ENCODE results near the gene CDH20. TPM values are rescaled to one million over a fixed set of nuclear protein-coding genes. Genes with fewer than 3 reads are reported as not detected.

The CDH20 gene
- total RNA-seq, 2 experiments from 2014 or later: 0.06 to 0.19 TPM

DNA sequence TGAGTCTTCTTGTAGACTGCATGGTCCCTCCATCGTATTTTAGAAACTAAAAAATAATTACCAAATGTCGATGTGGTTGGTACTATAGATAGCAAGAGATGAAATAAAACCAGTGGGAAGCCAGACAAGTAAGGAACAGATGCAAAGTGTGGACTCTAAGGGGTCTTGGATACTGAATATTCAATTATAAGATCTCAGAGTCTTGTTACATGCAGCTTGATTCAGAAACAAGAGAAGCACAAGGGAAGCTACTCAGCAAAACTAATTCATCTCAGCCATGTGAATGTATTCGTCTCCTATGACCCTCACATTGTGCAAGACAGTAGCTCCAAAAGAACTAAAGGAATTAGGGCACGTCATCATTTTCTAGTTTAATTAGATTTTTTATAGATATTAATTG, 80.9 kb downstream of the CDH20 start:
- CTCF ChIA-PET: no interaction called here
- POLR2A ChIA-PET: no interaction called here

DNA sequence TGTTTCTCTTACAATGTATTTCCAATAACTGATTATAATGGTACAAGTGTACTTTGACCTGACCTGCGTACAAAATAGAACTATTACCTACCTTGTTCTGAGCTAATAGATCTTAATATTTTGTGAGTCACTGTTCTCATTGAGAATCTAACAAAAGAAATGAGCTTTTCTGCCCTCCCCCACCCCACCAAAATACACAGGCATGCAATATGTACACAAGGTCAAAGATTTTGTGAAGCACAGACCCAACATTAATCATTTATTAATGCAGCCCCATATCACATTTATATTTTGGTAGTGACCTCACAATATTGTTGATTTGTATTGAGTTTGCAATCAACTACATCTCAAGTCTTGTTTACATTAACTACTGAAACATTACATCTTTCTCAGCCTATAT, 86.5 kb downstream of the CDH20 start:
- ChIA-PET CTCF (no interaction called here), POLR2A (no interaction called here)

DNA sequence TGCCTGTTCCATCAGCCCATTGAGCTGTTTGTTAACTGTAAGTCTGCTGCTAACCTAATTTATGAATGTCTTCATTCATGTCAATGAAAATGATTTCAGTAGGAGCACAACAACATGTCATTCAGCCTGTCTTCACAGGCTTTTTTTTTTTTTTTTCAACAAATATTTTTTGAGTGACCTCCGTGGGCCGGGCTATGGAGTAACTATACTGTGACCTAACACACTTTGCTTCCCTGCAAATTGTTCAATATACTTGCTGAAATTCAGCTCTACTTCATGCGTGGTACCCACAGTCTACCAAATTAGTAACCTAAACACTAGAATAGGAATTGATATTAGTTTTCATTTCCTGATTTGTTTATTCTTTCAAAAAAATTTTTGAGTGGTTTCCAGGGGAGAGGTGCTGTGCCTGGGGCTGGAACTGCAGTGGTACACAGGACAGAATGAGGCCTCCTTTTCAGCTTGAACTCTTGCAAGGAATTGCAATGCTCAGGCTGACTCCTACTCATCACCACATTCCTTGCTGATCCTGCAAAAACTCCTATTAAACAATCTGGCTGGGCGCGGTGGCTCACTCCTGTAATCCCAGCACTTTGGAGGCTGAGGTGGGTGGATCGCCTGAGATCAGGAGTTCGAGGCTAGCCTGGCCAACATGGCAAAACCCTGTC, 87.1 kb downstream of the CDH20 start:
- POLR2A ChIA-PET: no interaction called here
- CTCF ChIA-PET: no interaction called here

DNA sequence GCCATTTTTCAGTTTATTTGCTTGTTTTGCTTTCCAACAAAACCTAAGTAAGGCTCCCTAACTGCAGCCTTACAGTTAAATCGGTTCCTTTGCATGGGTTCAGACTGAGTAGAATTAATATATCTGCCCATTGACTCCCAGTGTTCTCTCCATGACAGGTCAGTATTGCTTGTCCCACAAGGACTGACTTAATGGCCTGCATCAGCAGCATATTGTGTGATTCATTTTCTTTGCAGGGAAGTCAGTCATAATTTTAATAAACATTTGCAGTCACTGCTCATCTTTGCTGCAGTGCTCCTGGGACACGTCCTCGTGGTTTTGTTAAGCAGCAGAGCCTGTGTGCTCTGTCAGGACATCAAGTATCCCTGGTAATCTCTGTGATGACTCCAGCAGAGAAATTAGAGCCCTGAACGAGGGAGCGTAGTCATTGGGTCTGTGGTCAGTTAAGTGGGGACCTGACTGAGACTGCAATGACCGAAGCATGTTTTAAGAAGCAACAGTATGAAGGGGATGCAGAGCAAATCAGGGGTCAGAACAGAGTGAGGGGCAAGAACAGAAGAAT, 93.3 kb downstream of the CDH20 start:
- POLR2A ChIA-PET: no interaction called here
- CTCF ChIA-PET: no interaction called here

DNA sequence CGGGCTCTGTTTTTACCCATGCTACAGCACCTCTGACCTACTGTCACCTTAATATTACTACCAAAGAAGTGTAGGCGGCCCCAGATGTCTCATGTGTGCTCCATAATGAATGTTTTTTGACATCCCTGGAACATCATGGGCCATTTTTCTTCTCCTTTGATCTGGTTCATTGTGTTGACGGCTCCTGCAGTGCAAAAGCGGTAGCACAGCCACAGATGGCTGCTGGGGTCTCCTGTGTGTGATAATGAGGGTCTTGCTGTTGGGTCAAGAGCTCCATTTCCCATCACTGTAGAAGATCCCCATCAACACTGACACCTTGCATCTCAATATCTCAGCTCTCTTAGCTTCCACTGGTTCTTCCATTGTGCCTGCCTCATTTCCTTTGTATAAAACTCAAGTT, 95.0 kb downstream of the CDH20 start:
- POLR2A ChIA-PET: no interaction called here
- CTCF ChIA-PET: no interaction called here

DNA sequence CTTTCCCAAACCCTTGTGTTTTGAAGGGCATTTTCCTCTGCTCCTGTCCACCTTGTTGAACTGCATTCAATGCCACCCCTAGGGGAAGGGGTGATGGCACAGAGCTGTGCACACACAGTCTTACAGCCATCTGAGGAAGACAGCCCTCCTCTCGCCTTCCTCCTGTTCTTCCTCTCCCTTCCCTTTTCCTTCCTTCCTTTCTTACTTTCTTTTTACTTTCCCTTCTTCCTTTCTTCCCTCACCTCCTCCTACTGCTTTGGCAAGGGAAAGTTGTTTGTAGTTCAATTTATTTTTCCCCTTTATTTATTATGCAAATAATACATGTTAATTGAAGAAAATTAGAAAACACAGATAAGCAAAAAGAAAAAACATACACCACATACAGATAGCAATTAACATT, 99.4 kb downstream of the CDH20 start:
- ChIA-PET POLR2A (no interaction called here), CTCF (no interaction called here)

DNA sequence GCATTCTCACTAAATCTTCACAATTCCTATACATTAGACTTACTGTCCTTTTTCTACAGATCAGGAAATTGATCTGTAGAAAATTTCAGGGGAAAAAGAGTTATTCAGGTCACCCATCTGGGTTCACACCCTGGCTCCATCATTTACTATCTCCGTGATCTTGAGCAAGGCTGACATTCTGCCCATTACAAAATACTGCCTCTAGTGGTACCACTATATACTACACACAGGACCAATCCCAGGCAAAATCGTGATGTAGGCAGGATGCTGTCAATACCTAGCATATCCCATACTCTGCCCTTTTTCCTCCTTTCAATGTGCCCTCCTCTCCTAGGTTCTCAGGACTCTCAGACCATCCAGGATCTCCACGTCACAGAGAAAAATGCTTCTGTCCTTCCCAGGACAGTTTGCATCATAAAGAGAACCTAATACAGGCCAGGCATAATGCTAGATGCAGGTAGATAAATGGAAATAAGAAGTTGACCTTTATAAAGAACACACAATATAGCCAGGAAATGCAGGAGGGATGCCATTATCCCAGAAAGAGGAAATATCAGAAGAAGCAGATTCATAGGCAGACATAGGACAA, 101.9 kb downstream of the CDH20 start:
- ChIA-PET CTCF (no interaction called here), POLR2A (no interaction called here)

DNA sequence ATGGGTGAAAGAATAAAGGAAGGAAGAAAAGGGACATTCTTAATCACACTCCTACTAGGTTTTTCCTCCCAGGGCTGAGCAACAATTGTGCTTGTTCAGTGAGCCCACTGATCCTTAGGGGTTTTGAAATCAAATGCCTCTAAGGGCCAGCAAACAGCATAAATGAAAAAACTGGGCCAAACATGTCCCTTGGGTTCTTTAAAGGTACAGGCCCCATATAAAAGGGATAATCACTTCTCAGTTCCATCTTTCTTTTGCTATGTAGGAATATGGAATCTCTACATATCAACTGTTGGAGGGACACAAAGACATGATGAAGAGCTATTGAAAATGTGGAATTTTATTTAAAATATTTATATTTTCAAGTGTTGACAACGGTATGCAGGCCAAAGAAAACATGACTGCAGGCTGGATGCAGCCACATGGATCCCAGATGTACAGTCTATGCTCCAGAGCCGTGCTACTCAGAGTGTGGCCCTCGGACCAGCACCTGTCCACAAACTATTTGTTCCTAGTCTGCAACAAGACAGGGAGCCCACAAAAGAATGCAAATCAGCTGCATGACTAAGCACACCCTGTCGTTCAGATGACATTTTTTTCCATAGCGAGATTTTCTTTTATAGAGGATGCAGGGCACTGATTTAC, 110.0 kb downstream of the CDH20 start:
- ChIA-PET CTCF (no interaction called here), POLR2A (no interaction called here)

DNA sequence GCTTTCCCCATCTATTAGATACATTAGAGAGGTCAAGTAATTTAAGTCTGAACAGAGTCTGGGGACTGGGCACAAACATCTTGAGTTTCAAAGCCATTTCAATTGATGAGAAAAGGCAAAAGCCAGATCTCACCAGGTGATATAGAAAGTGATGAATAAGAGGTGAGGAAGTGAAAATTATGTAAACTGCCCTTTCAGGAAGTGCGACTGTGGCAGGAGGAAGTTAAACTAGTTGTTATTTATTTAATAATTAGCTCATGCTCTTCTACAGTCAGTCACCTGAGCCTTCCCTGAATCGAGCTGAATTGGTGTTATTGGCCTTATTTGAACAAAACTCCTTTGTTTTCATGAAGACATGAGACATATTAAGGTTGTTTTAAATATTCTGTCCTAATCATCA, 115.1 kb downstream of the CDH20 start:
- CTCF ChIA-PET: no interaction called here
- POLR2A ChIA-PET: no interaction called here

DNA sequence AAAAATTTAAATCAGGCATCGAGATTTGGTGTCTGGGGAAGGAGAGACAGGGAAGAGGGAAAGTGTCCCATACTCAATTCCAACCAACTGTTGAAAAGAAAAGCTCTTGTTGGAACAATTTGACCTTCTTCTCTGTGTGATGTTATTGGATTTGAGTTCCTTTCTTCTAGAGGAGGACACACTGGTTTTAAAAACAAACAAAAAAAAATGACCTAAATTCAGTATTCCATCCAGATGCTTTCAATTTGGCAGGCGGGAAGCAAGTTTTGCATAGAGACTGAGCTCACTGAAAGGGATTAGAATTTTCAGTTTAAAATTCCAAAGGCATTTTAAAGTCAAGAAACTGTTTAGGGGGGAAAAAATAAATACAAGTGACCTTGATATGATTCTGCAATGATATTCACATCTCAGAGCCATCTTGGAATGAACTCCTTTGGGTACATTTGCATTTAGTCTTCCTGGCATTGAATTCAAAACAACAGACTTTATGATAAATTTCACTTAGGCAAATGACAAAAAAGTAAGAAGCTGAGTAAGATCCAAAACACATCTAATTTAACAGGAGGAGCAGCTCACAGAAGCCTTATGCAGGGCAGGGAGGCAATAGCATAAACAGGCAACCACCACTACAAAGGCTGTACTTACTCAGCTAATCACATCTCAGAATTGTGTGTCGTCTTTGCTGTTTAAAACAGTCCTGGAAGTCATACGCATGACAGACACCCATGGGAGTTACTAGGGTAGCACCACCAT, 126.8 kb downstream of the CDH20 start:
- ChIA-PET POLR2A (no interaction called here), CTCF (no interaction called here)

DNA sequence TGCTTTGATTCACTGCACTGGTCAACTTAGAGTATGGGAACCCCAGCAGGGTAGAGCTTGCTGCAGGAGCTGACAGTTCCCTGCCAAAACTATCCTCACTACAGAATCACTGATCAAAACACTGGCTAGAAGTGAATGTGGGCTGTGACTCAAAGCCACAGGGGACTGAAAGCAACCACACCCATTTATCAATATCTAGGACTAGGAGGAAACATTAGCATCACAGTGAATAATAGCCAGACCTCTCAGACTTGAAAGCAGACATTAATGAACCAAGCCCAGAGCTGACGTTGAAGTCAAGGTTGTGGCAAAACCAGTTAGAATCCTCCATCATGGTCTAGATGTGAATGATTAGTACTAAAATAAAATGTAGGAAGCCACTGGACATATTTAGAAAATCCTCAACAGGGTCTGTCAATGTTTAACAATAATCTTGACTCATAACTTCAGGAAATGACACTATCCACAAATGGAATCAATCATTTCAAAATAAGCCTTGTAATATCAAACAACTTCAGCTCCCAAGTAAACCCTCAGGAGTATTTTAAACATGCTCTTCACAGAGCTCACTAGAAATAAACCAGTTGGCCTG, 131.4 kb downstream of the CDH20 start:
- POLR2A ChIA-PET: no interaction called here
- CTCF ChIA-PET: no interaction called here

DNA sequence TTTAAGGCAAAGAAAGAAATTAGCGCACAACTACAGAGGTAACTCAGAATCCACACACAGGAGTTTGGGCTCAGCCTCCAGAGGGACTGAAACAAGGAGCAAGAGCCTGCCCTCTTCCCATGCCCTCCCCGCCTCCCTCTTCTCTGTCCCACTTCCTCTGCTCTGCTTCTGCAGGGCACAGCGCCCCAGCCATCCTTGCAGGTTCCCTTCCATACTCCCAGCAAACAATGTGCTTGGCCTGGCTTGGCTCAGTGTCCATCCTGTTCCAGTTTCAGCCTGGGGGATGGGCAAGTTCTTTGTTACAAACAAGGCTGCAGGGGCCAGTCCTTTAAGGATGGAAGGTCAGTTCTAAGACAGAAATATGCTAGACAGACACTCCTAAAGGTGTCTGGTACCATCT, 133.5 kb downstream of the CDH20 start:
- CTCF ChIA-PET: no interaction called here
- POLR2A ChIA-PET: no interaction called here

DNA sequence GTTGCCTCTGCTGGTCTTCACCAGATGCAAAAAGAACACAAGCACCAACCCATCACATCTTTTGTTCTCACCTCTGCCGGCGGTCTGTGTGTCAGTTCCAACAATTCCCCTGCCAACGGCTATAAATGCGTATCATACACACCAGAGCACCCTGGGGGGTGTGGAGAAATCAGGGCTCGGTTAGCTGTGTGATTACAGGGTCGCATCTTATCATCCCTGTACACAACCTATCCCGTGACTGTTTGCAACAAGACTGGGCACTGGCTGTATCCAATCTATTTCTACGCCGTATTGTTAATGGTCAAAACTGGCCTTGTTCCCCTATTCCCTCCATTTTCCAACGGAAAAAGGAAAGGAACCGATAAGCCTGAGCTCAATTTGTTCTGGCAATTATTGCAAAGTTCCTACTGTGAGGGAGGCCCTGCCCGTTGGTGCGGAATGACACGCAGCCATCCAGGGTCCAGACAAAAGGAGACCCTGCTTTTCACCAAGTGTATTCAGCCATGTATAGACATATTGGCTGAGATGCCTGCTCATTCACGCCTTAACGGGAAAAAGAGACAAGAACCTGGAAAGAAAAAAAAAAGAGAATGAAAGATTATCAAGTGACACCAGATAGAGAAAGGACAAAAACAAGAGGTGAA, 136.9 kb downstream of the CDH20 start:
- POLR2A ChIA-PET: no interaction called here
- CTCF ChIA-PET: no interaction called here

DNA sequence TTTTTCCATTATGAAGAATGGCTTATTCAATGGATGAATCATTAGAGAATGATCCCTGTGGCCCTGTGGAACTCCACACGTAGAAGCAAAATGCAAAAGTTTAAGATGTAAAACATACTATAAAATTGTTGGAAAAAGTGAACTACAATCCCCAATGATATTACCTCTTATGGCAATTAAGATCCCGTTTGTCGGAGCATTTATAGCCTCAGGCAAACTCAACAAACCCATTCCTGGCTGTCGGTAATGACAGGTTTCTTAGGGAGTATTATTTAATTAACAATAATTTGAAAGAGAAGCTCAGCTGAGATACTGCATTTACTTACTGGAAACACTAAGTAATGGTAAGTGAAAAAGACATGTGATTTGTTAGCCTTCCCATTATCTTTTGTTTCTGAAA, 138.3 kb downstream of the CDH20 start:
- POLR2A ChIA-PET: no interaction called here
- CTCF ChIA-PET: no interaction called here

DNA sequence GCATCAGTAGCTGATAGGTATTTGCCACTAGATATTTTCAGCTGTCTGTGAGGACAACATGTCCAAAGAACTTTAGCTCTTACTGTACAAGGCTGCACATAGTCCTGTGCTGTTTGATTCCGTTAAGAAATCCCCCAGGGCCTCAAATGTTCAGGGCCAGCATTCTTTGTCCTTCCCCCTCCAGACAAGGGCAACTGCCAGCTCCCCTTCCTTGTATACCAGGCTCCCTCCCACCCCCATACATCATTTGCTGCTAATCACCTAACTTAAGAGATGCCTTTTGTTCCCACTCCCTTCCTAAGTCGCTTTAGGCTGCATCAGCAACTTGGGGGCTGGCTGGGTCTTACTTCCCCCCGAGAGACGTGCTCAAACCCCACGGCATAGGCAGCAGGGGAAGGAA, 138.7 kb downstream of the CDH20 start:
- ChIA-PET CTCF (no interaction called here), POLR2A (no interaction called here)

DNA sequence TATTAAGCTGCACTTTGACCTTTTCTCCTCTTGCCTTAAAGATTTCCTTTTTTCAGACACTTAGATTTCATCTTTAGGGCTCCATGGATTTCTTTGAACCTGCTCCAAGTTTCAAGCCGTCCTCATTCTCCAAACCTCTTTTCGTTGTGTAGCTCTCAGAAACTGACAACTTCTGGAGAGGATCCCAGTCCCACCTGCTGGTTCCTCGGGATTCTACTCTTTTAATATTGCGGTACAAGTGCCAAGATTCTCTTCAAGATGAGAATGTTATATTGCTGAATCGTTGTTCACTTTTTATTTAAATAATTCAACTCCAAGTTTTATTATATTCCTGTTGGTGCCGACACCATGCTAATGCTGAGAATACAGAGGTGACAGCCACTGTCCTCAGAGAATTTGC, 141.1 kb downstream of the CDH20 start:
- POLR2A ChIA-PET: no interaction called here
- CTCF ChIA-PET: no interaction called here

DNA sequence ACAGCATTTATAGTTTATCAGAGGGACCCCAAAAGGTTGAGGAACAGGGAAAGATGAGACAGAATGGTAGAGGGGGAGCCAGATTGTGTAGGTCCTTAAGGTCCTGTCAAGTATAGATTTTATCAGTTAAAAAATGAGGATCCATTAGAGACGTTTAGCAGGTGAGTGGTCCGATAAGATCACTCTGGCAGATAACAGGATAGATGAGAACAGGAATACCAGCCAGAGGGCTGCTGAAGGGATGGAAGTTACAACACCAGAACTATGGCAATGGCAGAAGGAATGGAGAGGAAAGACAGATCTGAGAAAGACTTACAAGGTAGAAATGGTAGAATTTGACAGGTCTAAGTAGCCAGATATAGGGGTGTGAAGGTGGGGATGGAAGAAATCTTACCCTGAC, 141.7 kb downstream of the CDH20 start:
- CTCF ChIA-PET: no interaction called here
- POLR2A ChIA-PET: no interaction called here

DNA sequence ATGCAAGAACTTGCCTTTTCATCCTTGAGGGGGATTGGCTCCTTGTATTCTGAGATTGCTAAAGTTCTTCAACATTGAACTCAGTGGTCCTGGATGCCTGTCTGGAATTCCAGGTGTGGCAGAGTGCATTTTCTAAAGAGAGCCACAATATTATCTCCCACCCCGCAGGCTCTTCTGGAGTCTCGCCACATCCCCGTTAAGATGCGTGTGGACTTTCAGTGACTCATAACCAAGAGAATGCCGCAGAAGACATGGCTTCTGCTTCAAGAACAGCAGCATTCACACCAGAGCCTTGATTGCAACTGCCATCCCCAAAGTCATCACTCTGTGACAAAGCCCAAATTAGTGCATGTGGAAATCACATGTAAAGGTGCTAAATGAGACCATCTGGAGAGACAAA, 142.7 kb downstream of the CDH20 start:
- ChIA-PET POLR2A (no interaction called here), CTCF (no interaction called here)

DNA sequence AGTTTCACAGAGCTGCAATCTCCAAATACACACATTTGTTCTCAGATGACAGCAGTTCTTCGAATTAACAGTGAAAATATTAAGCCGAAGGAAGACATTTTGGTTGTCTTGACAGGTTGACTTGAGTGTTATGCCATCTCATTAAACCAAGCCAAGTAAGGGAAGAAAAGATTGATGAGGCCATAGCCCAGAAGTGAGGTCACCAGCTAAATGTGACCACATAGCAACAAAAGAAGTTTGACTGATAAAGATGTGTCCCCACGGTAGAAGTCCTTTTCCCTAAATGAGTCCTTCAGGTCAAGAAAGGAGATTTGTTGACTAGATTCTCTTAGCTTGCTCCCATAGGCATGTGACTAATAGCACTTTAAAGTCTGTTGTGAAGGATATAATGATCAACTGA, 156.1 kb downstream of the CDH20 start:
- POLR2A ChIA-PET: no interaction called here
- CTCF ChIA-PET: no interaction called here

DNA sequence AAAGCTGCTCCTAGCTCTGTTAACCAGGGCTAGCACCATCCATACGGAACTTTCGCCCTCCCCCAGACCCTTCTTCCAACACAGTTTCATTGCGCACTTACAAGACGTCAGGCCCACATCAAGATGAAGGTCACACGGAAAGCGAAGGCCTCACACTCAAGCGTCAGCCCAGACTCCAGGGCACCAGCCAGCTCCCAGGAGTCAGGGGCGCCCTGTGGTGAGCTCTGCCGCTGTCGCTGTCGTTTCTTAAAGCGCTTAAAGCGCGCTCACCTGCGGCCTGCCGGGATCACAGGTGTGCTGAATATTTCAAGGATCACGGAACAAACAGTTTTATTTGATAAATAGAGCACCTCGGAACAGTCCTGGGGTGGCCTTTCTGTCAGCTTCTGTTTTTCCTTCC, 163.1 kb downstream of the CDH20 start:
- ChIA-PET POLR2A (no interaction called here), CTCF (no interaction called here)
